Amygdala (tissue), 56 donors: Measurements from ENCODE around the gene AIFM3.
"Not testable (repeated sequence)": the region's sequence is repeated elsewhere in the genome, so short reads cannot be mapped to it uniquely, and the experiment has no call there.

Source experiments
- DNase-seq, 56 donors: peaks; one replicate each; lab custom pipeline; 2025; lab: John Stamatoyannopoulos, UW

The AIFM3 gene

DNA sequence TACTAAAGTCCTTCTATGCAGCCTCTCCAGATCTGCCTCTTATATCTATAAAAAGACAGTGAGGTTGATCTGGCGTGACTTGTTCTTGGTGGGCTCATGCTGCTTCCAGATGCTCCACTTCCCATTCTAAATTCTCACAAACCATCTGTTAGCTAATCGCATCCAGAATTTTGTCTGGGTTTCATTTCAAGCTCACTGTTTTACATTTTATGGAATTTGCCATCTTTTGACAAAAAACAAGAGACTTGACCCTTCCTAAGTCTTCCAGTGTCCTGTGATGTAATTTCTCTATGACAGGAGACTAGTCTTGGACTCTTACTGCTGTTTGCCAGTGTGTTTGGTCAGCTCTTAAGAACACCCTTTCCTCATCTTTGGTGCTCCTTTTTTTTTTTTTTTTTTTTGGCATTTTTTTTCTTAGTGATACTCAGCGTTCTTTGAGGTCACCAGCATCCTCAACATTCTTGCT lies 26.8 kb upstream of the AIFM3 start:
- no peak for DNase-seq

- no peak for DNase-seq
These were observed 26.1 kb upstream of the AIFM3 start for GRCh38 chr22:20940904-20941385.

DNA sequence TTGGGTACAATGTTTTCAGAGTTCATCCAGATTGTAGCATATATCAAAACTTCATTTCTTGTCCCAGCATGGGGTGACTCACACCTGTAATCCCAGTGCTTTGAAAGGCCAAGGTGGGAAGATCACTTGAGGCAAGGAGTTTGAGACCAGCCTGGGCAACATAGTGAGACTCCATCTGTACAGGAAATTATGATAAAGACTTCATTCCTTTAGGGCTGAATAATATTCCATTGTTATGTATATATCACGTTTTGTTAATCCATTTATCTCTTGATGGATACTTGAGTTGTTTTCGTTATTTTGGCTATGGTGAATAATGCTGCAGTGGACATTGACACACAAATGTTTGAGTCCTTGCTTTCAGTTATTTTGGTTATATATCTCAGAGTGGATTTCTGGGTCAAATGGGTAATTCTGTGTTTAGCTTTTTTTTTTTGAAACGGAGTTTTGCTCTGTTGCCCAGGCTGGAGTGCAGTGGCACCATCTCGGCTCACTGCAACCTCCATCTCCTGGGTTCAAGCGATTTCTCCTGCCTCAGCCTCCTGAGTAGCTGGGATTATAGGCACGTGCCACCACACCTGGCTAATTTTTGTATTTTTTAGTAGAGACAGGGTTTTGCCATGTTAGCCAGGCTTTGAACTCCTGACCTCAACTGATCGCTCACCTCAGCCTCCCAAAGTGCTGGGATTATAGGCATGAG lies 24.7 kb upstream of the AIFM3 start:
- not testable (repeated sequence) for DNase-seq

DNA sequence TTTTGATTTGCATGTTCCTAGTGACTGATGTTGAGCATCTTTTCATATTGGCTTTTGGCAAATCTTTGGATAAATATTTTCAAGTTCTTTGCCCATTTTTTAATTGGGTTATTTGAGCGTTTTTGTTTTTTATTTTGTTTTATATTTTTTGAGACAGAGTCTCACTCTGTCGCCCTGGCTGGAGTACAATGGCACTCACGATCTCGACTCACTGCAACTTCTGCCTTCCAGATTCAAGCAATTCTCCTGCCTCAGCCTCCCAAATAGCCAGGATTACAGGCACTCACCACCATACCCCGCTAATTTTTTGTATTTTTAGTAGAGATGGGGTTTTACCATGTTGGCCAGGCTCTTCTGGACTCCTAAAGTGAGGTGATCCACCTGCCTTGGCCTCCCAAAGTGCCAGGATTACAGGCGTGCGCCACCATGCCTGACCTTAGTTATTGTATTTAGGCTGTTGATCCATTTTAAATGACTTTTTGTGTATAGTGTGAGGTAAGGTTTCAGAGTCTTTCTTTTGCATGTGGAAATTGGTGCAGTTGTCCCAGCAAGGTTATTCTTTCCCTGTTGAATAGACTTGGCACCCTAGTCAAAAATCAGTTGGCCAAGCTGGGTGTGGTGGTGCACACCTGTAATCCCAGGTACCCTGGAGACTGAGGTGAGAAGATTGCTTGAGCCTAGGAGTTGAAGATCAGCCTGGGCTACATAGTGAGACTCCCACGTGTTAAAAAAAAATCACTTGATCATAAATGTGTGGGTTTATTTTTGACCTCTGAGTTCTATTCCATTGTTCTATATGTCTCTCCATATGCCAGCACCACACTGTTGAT lies 23.7 kb upstream of the AIFM3 start:
- no peak for DNase-seq

GRCh38 chr22:20944042-20944441 lies 23.0 kb upstream of the AIFM3 start:
- no peak for DNase-seq

- no peak for DNase-seq
These were observed 21.5 kb upstream of the AIFM3 start for GRCh38 chr22:20945578-20945934.

- no peak for DNase-seq
These were observed 20.7 kb upstream of the AIFM3 start for GRCh38 chr22:20946080-20946986.

GRCh38 chr22:20946991-20947390 lies 20.1 kb upstream of the AIFM3 start:
- DNase-seq: no peak

DNA sequence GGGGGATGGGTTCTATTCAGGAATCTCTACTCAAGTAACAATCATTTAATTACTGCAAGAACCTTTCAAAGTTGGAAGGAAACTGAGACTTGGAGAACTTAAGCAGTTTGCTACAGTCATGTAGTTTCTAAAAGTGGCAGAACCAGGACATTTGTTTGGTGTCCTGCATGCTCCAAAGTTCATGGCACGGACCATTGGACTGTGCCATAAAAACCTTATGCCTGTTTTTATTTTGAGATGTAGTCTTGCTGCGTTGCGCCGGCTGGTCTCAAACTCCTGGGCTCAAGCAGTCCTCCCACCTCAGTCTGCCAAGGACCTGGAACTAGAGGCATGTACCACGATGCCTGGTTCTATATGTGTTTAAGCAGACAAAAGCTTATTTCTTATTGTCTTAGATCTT lies 18.6 kb upstream of the AIFM3 start:
- no peak for DNase-seq

GRCh38 chr22:20948989-20949388 lies 18.1 kb upstream of the AIFM3 start:
- no peak for DNase-seq

DNA sequence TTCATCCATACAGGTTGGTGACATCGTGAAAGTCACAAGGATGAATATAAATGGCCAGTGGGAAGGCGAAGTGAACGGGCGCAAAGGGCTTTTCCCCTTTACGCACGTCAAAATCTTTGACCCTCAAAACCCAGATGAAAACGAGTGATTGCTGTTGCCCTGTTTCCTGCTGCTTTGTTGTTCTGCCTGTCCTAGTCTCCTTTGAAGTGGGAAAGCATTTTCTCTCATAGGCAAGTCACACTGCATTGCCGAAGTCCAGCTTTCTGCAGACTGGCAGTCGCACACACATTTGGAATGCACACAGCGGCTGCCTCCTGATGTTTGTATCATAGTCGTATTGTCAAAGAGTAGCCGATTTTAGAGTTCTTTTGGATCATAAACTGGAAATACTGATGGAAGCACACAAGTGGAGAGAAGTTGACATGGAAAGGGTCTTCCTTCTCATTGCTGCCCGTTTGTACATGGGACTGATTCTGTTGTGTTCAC lies 17.3 kb upstream of the AIFM3 start:
- no peak for DNase-seq

DNA sequence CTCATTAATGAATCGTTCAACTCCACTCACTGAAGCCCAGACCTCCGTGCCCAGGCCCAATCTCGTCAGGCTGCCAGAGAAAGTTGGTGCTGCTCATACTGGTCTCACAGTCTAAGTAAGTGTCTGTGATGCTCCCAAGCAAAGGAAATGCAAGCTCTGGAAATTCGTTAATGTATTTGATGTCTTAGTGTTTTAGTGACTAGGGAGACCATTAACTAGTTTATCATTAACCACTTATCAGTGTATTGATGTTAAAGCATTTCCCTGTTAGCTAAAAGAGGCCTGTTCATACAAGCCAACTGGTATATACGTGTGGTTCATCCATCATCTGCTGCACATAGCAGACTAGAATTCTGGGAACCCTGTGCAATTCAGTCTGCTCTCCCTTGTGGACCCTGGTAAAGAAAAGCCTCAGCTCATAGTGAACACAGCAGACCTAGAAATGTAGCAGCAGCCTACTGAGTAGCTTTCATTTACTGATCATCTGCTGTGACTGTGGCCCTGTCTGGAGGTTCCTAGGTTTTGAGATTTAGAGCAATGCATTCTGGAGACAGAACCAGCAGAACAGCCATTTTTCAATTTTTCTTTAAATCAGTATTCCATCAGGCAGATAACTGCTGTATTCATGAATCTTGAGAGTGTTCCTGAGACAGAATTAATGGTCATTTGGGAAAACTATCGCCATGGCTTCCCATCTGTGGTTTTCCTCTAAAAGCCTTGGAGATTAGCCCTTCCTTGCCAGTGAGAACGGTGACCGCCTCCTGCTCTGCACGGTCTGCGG lies 15.7 kb upstream of the AIFM3 start:
- DNase-seq: no peak

DNA sequence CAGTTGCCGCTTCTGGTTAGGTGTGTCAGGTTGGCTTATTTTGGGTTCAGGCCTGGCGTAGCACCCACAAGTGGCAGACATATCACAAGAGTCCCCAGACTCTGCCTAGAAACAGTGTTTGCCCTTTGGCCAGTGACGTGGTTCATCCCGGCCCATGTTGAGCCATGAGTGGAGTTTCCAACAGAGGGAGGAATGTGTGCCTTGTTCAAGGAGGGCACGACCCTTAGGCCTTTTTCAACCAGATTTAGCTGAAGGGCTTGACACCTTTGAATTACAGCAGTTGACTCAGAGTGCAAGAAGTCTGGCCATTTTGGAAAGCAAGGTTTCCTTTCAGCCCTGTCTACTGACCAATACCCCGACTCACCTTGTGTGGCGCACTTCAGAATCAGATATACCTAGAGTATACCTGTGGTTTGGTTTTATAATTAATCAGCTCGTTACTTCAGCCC lies 15.1 kb upstream of the AIFM3 start:
- no peak for DNase-seq

DNA sequence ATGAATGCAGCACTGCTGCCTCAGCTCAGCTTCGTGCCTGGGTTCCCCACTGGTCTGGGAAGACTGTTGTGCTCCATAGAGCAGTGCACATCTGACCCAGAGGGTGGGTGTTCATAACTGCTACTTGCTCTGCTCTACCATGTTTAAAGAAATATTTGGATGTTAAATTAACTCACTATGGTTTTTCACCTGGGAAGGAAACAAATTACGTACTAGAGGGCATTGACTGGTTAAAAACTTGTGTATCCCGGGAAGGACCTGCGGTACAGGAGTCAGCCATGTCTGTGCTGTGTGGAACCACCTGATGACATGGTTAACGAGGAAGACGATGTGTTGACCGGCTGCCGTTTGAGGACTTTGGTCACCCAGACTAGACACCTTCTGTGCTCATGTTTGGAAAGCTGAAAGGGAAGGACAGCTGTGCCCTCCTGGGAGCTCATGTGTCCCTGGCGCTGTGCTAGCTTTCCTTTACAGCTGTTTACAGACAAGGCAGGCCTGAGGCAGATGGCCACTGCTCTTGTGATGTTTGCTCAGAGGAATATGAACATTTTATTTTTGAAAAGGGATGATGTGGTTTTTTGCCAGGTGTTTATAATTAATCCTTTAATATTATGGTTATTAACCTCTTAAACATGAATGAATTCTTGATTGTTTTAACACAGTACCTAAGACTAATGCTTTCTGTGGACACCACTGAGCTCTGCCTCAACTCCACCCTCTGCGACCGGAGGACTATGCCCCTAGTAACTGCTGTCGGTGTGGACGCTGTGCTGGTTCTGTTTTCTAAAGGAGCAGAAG lies 14.3 kb upstream of the AIFM3 start:
- no peak for DNase-seq

DNA sequence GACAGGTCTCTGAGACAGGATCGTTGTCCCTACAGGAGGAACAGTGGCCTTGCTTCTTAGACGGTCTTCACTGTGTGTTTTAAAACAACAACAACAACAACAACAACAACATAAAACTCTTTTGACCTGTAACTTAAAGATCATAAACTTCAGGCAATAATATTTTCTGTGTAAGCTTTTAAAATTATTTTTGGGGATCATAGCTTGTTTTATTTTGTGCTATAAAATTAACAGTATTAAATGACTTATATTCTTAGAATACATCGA lies 13.8 kb upstream of the AIFM3 start:
- DNase-seq: no peak

GRCh38 chr22:20953668-20954500 lies 13.2 kb upstream of the AIFM3 start:
- no peak for DNase-seq

GRCh38 chr22:20955548-20955947 lies 11.5 kb upstream of the AIFM3 start:
- no peak for DNase-seq
